Heart left ventricle (tissue), 16 donors: ENCODE results near the gene AMOTL2. TPM values are rescaled to one million over a fixed set of nuclear protein-coding genes. Genes with fewer than 3 reads are reported as not detected.

ENCODE experiments used
- ATAC-seq, 4 donors: fragments of 200-7000 bp; cut with Tn5 transposase; one replicate each; pipeline ENCODE4 v1.9.1; 2020 to 2022; ENCODE audit warnings: moderate library complexity in 4 of 4, mild to moderate bottlenecking in 3 of 4, moderate number of reproducible peaks in 1 of 4
- DNase-seq, 5 donors: peaks; one replicate each; pipeline ENCODE4 v3.0.0-alpha.2; 2020
- H3K27ac ChIP-seq, 12 donors: fragments of 200-600 bp; sonication (generic) in 4 of 12; one replicate each; pipeline versions ENCODE4 v1.5.0 to v1.8.0; 2016 to 2022; ENCODE audit warnings: mild to moderate bottlenecking in 2 of 12
- H3K27me3 ChIP-seq, 9 donors: fragments of 200-600 bp; sonication (generic) in 2 of 9; one replicate each; pipeline versions ENCODE4 v1.5.1 to v1.8.0; 2016 to 2022; ENCODE audit warnings: mild to moderate bottlenecking in 3 of 9
- H3K36me3 ChIP-seq, 9 donors: fragments of 200-600 bp; sonication (generic) in 2 of 9; one replicate each; pipeline versions ENCODE4 v1.5.0 to v1.8.0; 2018 to 2022; ENCODE audit warnings: mild to moderate bottlenecking in 2 of 9
- H3K4me1 ChIP-seq, 12 donors: fragments of 200-600 bp; sonication (generic) in 4 of 12; one replicate each; pipeline versions ENCODE4 v1.5.0 to v1.8.0; 2016 to 2022; ENCODE audit warnings: mild to moderate bottlenecking in 3 of 12
- H3K4me3 ChIP-seq, 12 donors: fragments of 200-600 bp; sonication (generic) in 4 of 12; one replicate each; pipeline versions ENCODE4 v1.5.0 to v1.8.0; 2017 to 2022; ENCODE audit warnings: mild to moderate bottlenecking in 9 of 12, moderate library complexity in 4 of 12
- H3K9me3 ChIP-seq, 12 donors: fragments of 200-600 bp; sonication (generic) in 4 of 12; one replicate each; pipeline versions ENCODE4 v1.5.0 to v1.8.0; 2016 to 2022; ENCODE audit warnings: mild to moderate bottlenecking in 1 of 12
- POLR2A ChIP-seq, 2 donors: fragments of 450-650 bp; IDR thresholded peaks; one replicate each; pipeline ENCODE4 v1.6.1; 2017; ENCODE audit warnings: antibody characterized with exemption in 2 of 2, mild to moderate bottlenecking in 2 of 2, moderate library complexity in 2 of 2
- WGBS, 4 donors: extraction: QIAGEN DNeasy Blood & Tissue Kit in 2 of 4; methylation state at CpG; one replicate each; pipeline versions ENCODE4 v1.1.5 to v1.1.7; 2013 to 2018; 5-methylcytosine and 5-hydroxymethylcytosine counted together
- intact Hi-C, 10 donors: fragments of 100-400 bp; cut with DNase I; formaldehyde crosslinking; loops; one replicate each; pipeline versions ENCODE4 v1.11.1 to v1.14.2; 2022
- polyA plus RNA-seq, 2 donors: library from polyadenylated mRNA; stranded (reverse); fragments of 200-250 nt; gene quantifications; one replicate each; pipeline ENCODE4 v1.2.3, GENCODE V29; 2013
- total RNA-seq, 9 donors: library from RNA; depleted of rRNA in 2 of 9; stranded (reverse); fragments of >200 nt in 2 of 9; fragmentation: NEBNext Ultra II Directional in 3 of 9; extraction: Animal tissue kit (Norgen Biotek cat#: 25700) in 3 of 9; gene quantifications; one replicate each; pipeline versions ENCODE4 v1.1.0 to v1.2.4, GENCODE V29; 2016 to 2023
- TF ChIP-seq, protein P1 (sequence below), 12 donors: fragments of 200-600 bp; sonication (generic) in 4 of 12; IDR thresholded peaks; one replicate each; pipeline versions ENCODE4 v1.5.0 to v1.8.0; 2018 to 2022; ENCODE audit warnings: antibody characterized with exemption in 12 of 12, mild to moderate bottlenecking in 5 of 12
- donor health status: ischemic (EF 13 %, LVEDD 7.1; RV severe dilation, severe dysfunction).
- donor health status: healthy with polysubstance abuse.
- donor health status: DM: no; HTN: yes; CAD: no.
- donor health status: DM: no; HTN: no; CAD: no.
- donor health status: ischemic (EF 25% LVEDD 6.9; RV normal size, moderate dysfunction).
- donor health status: ischemic (EF 25% LVEDD 5.7; RV mildly dilated, moderate dysfunction).
- donor health status: healthy.
- donor health status: DM: yes; HTN: yes; CAD: no.
- donor health status: ischemic (EF 35%, LVEDD 5.7; RV mildly dilated, moderate dysfunction).
- donor health status: nonischemic (EF 11% LVEDD 7.7; RV severe dilation, severe dysfunction).
- donor health status: DM: yes; HTN: yes; CAD: no.
- donor health status: PGD.
- donor health status: ischemic (EF 29% LVEDD 5.4; RV normal size, mild dysfunction).
- donor health status: nonischemic (EF 23%, LVEDD 6.1; RV moderate dilation, normal function).

The AMOTL2 gene
- total and polyA plus RNA-seq, 11 donors = 19.0 to 109 (median 48.9) TPM

- Histone ChIP-seq H3K27ac (peak overlapping the region; percentile 75 to 100 (median 97)), H3K4me1 (peaks cover 30 to 100% (median 96%) of the 10 kb centered on the region in 12 donors), H3K36me3 (peaks cover 4 to 94% (median 81%) of the 10 kb centered on the region in 9 donors), H3K4me3 (peak overlapping the region in 9 of 12 donors; percentile 22 to 49 (median 36)), H3K27me3 (no peaks in the 10 kb centered on the region), H3K9me3 (no peaks in the 10 kb centered on the region)
- DNase-seq (peak in 1 of 5 donors; percentile 11), ATAC-seq (no peak)
- intact Hi-C loops = no loop called here
- no peak for TF ChIP-seq POLR2A (IDR thresholded peaks at IDR 0.05)
- TF ChIP-seq, protein P1, sequence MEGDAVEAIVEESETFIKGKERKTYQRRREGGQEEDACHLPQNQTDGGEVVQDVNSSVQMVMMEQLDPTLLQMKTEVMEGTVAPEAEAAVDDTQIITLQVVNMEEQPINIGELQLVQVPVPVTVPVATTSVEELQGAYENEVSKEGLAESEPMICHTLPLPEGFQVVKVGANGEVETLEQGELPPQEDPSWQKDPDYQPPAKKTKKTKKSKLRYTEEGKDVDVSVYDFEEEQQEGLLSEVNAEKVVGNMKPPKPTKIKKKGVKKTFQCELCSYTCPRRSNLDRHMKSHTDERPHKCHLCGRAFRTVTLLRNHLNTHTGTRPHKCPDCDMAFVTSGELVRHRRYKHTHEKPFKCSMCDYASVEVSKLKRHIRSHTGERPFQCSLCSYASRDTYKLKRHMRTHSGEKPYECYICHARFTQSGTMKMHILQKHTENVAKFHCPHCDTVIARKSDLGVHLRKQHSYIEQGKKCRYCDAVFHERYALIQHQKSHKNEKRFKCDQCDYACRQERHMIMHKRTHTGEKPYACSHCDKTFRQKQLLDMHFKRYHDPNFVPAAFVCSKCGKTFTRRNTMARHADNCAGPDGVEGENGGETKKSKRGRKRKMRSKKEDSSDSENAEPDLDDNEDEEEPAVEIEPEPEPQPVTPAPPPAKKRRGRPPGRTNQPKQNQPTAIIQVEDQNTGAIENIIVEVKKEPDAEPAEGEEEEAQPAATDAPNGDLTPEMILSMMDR (IDR thresholded peaks at IDR 0.05) = no peak
- 27 to 44% (median 37%) methylated on average over 3 of the region's 3 CpGs for WGBS, 4 donors
These were observed 10.9 kb downstream of the AMOTL2 start for GRCh38 chr3:134363381-134363755.

DNA sequence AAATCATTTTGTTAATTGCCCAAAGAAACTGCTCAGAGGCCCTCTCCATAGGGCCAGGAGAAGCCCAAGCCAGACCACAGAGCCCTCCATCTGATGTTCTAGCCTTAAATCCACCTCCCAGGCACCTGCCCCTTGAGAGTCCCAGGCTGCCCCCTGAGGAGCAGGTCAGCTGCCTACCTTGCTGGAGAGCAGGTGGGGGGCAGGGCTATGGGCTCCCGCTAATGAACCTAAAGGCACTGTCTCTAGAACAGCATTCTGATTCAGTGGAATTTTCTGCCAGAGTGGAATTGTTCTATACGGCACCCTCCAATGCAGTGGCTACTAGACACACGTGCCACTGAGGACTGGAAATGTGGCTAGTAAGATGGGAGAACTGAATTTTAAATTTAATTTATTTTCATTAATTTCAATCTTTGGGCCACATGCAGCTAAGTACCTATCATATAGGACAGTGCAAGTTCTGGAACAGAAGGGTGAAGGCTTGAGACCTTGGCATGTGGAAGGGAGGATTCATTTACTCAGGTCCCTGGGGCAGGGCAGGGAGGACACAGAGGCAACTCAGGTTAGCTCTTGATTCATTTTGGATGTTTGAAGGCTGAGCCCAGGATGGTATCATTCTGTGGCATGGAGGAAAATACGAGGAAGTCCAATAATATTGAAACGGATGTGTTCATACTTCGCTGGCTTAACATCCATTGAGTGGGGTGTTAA, 11.4 kb downstream of the AMOTL2 start:
- no peaks in the 10 kb centered on the region for H3K27me3 ChIP-seq
- H3K36me3 ChIP-seq = peaks cover 4 to 94% (median 84%) of the 10 kb centered on the region in 9 donors
- peak overlapping the region in 11 of 12 donors; percentile 75 to 100 (median 97) for H3K27ac ChIP-seq
- H3K4me3 ChIP-seq = peak overlapping the region in 1 of 12 donors; percentile 43
- no peaks in the 10 kb centered on the region for H3K9me3 ChIP-seq
- 67 to 71% (median 69%) methylated on average over 6 of the region's 6 CpGs for WGBS, 4 donors
- DNase-seq = peak in 1 of 5 donors; percentile 13
- ATAC-seq = no peak
- intact Hi-C loops = no loop called here
- TF ChIP-seq POLR2A (IDR thresholded peaks at IDR 0.05) = no peak
- TF ChIP-seq, protein P1 (IDR thresholded peaks at IDR 0.05) = no peak
- peaks cover 31 to 100% (median 96%) of the 10 kb centered on the region in 12 donors for H3K4me1 ChIP-seq

GRCh38 chr3:134362221-134362620, 12.0 kb downstream of the AMOTL2 start:
- DNase-seq = peak in 1 of 5 donors; percentile 8
- intact Hi-C loops = no loop called here

More at GRCh38 chr3:134362221-134362620, 12.0 kb downstream of the AMOTL2 start:
- 70 to 86% (median 78%) methylated on average over 5 to 6 of the region's 6 CpGs for WGBS, 4 donors
- peaks cover 31 to 100% (median 96%) of the 10 kb centered on the region in 12 donors for H3K4me1 ChIP-seq
- no peak overlapping the region for H3K4me3 ChIP-seq
- TF ChIP-seq POLR2A (IDR thresholded peaks at IDR 0.05) = no peak
- TF ChIP-seq, protein P1 (IDR thresholded peaks at IDR 0.05) = no peak
- H3K27me3 ChIP-seq = no peaks in the 10 kb centered on the region
- no peaks in the 10 kb centered on the region for H3K9me3 ChIP-seq
- peak overlapping the region in 10 of 12 donors; percentile 60 to 100 (median 98) for H3K27ac ChIP-seq
- ATAC-seq = no peak
- peaks cover 4 to 94% (median 84%) of the 10 kb centered on the region in 9 donors for H3K36me3 ChIP-seq
